HG03460 (cell line): ENCODE measurements around the gene TEDC2.
"Not testable (repeated sequence)": the region's sequence is repeated elsewhere in the genome, so short reads cannot be mapped to it uniquely, and the experiment has no call there.

Source experiments
- ATAC-seq: cut with Tn5 transposase; IDR thresholded peaks from one replicate; pipeline ENCODE4 v1.9.1; 2021; ENCODE audit not compliant: unreplicated experiment

TEDC2 gene

GRCh38 chr16:2437032-2437790, 22.7 kb upstream of the TEDC2 start:
- no peak for ATAC-seq

DNA sequence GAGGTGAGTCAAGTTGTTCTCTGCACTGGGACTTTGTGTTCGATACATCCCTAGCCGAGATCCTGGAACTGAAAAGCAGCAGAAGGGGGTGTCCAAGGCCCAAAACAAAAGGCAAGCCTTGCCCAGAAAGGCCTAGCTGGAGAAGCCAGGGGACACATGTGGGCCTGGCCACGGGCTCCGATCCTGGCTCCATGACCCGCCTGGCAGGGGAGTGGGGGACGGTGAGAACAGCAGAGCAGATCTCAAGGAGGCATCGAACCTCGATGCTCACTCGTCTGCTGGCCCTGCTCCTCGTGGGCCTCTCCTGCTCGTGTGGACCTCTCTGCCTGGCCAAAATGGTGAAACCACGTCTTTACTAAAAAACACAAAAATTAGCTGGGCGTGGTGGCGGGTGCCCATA, 21.8 kb upstream of the TEDC2 start:
- ATAC-seq = no peak

DNA sequence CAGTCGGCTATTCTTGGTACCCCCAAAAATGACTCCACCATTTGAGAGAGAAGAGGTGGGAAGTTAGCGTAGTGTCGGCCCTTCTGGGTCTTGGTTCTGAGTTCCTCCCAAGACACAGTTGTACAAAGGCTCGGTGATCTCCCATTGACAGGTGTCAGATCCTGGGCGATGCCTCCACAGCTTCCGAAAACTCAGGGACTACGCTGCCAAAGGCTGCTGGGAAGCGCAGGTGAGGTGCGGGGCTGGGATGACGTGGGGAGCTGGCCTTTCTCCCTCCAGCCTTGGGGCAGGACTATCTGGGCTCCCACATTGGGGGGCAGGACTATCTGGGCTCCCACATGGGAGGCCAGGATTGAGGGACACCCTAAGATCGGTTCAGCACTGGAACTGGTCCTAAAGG, 20.3 kb upstream of the TEDC2 start:
- ATAC-seq = no peak

GRCh38 chr16:2441143-2441804, 18.6 kb upstream of the TEDC2 start:
- ATAC-seq = not testable (repeated sequence)

- ATAC-seq = no peak
These were observed 16.4 kb upstream of the TEDC2 start for GRCh38 chr16:2443555-2443954.

- no peak for ATAC-seq
These were observed 11.9 kb upstream of the TEDC2 start for GRCh38 chr16:2447920-2448583.

- no peak for ATAC-seq
These were observed 10.8 kb upstream of the TEDC2 start for GRCh38 chr16:2449118-2449517.

DNA sequence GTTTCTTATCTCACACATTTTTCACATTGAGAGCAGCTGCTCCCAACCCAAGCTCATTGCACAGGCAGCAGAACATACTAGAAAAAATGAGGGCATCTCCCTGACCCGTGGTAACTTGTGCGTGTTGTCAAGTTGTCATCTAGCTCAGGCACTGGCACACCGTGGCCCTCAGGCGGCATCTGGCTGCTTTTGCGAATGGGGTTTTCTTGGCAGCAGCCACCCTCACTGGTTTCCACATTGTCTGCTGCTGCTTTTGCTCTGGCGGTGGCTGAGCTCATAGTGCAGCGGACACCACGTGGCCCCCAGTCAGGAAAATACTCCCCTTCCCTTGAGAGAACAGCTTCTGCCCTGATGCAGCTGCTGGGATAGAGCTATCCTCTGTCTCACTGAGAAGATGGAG, 9.4 kb upstream of the TEDC2 start:
- ATAC-seq = no peak

DNA sequence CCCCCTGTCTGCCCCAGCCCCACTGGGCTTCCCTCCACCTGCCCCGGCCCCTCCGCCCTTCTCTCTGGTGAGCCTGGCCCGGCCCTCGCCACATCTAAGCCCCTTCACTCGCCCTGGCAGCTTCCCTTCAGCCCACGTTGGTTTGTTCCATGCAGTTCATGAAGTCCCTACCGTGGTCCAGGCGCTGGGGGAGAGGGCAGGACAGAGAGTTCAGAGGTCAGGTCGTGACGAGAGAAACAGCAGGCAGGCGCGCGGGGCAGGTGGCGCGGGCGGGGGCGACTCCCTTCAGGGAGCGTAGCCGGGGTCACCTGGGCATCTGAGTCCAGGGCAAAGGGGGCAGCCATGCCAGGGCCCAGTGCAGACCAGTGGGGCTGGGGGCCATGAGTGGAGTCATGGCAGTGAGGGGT, 8.9 kb upstream of the TEDC2 start:
- ATAC-seq = no peak

DNA sequence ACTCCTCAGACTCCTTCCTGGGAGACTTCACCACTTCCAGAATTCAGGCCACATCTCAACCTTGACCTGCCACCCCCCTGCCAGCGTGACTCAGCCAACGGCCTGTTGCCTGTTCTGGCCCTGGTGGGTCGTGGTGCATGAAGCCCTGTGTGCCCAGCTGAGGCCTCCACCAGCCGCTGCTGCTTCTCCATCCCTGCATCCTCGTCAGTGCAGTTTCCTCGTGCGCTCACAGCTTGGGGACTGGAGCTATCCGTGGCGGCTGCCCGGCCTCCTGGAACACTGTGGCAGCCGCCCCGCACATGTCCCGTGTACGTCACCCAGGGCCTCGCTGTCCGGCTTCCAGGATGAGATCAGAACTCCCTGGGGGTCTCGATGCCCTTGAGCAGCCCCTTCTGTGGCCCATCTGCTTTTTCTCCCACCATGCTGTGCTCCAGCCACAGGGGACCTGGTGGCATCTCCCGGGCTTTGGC, 8.0 kb upstream of the TEDC2 start:
- no peak for ATAC-seq

- no peak for ATAC-seq
These were observed 7.3 kb upstream of the TEDC2 start for GRCh38 chr16:2452650-2453049.

DNA sequence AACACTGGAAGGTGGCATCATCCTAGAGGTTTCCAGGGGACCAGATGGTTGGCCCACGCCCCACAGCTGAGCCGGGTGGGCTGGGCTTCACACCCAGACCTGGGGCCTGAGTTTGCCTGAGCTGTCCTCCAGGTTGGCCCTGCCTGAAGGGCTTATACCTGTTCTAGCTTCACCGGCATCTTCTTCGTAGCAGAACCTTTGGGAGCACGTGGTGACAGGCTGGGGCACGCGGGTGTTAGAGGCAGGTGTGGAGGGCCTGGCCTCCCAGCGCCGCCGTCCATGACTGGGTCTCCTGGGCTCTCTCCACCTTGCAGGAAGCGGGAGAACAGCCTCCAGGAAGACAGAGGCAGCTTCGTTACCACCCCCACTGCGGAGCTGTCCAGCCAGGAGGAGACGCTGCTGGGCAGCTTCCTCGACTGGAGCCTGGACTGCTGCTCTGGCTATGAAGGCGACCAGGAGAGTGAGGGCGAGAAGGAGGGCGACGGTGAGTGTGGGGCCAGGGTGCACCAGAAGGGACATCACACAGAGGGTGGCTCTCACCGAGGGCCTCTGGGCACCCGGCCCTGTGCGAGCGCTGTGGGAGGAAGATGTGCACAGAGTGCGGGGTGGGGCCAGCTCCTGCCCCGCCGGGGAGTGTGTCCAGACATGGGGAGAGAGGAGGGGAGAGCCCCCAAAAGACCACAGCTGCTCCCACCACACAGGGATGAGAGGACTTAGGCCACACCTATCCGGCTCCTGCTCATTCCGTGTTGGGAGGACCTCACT, 4.6 kb upstream of the TEDC2 start:
- ATAC-seq = no peak

DNA sequence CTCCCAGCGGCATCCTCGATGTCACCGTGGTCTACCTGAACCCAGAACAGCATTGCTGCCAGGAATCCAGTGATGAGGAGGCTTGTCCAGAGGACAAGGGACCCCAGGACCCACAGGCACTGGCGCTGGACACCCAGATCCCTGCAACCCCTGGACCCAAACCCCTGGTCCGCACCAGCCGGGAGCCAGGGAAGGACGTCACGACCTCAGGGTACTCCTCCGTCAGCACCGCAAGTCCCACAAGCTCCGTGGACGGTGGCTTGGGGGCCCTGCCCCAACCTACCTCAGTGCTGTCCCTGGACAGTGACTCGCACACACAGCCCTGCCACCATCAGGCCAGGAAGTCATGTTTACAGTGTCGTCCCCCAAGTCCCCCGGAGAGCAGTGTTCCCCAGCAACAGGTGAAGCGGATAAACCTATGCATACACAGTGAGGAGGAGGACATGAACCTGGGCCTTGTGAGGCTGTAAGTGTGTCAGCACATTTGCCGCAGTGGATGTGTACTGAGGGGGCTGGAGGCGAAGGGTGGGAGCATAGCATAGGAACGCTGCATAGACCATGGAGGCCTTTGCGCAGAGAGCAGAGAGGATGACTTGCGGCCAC, 3.3 kb upstream of the TEDC2 start:
- no peak for ATAC-seq

DNA sequence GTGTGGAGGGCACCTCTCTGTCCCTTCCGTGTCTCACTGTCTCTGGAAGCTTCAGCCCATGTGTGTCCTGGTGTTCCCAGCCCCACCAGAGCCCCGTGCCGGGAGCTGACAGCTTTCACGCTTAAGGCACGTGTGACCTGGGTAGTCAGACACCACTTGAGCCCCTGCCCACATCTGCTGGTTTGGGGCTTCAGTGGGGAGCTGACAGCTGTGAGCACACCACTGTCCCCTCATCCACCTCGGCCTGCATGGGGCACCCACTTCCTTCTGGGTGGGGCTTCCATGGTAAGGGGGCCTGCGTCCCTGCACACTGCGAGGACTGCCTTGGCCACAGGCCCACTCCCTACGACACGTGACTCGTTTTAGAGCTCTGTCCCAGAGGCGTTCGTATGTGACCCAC, 2.6 kb upstream of the TEDC2 start:
- no peak for ATAC-seq

DNA sequence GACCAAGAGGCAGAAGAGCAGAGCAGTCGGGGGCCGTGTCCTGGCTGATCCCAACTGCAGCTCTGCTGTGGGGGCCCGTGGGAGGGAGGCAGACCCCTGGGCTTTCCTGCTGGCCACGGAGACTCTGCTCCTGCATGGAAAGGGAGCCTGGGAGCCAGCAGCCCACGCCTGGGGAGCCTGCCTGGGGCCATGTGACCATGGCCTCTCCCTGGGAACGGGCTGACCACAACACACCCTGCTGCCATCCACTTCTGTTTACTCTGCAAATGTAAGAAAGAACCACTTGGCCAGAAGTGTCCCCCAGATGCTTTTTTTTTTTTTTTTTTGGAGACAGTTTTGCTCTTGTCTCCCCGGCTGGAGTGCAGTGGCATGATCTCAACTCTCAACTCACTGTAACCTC, 2.0 kb upstream of the TEDC2 start:
- no peak for ATAC-seq

- ATAC-seq = no peak
These were observed 842 bp upstream of the TEDC2 start for GRCh38 chr16:2458887-2459646.

DNA sequence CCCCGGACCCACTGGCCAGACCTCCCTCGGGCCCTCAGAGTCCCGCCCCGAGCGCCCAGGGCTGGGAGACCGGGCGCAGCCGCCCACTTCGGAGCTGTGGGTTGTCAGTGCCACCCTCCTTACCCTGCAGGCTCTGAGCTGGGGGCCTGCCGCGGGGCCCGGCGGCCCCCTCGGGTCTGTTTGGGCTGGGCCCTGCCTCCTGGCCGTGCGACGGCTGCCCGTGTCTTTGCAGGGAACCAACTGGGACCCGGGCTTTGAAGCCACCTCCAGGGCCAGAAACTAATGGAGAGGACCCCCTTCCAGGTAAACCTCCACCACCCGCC, 443 bp downstream of the TEDC2 start:
- no peak for ATAC-seq

DNA sequence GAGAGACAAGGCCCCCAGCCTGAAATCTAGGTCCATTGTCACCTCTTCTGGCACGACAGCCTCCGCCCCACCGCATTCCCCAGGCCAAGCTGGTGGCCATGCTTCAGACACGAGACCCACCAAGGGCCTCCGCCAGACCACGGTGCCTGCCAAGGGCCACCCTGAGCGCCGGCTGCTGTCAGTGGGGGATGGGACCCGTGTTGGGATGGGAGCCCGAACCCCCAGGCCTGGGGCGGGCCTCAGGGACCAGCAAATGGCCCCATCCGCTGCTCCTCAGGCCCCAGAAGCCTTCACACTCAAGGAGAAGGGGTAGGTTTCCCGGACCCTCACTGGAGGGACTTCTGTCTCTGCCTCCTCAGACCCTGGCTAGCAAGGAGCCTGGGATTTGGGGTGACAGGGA, 1.0 kb downstream of the TEDC2 start:
- no peak for ATAC-seq

DNA sequence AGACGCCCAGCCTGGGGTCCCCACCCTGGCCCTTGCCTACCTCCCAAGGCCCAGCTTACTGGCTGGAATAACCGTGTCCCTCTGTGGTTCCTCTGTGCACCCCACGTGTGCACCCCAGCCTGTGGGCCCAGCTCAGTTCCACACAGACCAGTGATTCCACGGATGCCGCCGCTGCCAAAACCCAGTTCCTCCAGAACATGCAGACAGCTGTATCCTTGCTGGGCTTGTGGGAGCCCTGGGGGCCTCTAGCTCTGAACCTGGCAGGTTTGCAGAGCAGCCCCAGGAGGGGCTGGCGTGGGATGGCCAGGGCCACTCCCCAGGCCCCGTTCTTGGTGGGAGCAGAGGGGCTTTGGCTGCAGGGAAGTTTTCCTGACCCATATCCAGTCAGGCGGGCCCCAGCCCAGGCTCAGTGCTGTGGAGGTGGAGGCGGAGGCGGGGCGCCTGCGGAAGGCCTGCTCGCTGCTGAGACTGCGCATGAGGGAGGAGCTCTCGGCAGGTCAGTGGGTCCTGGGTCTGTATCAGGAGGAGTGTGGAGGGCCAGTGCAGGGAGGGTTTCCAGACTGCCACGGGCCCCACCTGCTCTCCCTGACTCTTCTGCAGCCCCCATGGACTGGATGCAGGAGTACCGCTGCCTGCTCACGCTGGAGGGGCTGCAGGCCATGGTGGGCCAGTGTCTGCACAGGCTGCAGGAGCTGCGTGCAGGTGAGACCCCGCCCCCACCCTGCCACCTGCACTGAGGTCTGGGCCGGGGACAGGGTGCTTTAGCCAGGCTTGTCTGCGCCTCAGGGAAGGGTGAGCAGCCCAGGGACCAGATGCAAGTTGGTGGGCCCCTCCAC, 2.3 kb downstream of the TEDC2 start:
- ATAC-seq = no peak

DNA sequence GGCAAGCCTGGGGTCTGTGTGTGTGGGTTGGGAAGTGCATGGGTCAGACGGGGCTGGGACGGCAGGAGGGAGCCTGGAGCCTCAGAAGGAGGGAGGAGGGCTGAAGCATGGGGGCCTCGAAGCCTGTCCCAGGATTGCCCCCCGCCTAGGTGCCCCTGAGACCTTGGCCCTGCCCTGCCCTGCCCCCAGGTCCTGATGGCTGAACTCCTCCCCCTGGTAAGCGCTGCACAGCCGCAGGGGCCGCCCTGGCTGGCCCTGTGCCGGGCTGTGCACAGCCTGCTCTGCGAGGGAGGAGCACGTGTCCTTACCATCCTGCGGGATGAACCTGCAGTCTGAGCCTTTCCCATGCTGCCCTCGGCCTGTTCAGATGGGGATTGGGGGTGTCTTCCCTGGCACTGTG, 4.4 kb downstream of the TEDC2 start:
- no peak for ATAC-seq
